HG03457 (cell line): ENCODE results near the gene SUSD4.

Source experiments
- ATAC-seq: cut with Tn5 transposase; IDR thresholded peaks from one replicate; pipeline ENCODE4 v1.9.1; 2021; ENCODE audit warnings: moderate number of reproducible peaks; ENCODE audit not compliant: unreplicated experiment

Gene SUSD4

DNA sequence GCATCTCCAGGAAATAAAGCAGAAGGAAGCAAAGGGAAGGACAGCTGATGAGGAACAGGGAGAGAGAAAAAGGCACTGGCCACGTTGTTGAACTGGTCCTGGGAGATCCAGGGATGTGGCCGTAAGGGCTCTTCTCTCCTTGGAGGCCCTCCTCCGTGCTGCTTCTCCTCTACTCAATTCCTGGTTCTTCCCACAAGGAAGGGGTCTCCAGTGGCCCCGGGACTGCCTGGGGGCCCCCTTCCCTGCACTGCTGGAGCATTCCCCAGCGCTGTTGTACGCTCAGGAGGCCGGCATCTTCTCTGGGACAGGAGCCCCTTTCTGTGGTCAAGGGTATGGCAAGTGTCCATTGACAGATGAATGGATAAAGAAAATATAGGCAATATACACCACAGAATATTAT, 132.4 kb downstream of the SUSD4 start:
- ATAC-seq: no peak

DNA sequence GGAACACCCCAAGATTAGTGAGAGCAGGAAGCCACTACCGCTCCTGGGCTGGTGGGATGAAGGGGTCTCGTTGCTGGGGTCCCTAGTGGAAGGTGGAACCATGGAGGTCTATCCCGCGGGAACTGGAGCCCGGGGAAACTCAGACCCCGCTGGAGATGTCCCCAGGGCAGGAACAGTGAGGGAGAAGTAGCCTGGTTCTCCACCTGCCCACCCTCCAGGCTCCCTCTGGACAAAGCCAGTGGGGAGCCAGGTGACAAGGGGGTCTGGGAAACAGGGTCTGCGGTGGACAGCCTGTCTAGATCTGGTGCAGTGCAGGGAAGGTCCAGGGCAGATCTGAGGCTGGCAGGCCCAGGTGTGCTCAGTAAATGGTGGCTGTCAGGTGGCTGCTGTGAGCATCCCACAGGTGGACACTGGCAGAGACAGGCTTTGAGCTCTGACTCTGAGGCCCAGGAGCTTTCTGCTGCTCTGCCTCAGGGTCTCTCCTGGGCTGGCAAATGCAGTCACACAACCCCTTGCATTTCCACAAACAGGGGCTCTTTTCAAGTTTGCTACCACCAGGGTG, 132.9 kb downstream of the SUSD4 start:
- no peak for ATAC-seq

DNA sequence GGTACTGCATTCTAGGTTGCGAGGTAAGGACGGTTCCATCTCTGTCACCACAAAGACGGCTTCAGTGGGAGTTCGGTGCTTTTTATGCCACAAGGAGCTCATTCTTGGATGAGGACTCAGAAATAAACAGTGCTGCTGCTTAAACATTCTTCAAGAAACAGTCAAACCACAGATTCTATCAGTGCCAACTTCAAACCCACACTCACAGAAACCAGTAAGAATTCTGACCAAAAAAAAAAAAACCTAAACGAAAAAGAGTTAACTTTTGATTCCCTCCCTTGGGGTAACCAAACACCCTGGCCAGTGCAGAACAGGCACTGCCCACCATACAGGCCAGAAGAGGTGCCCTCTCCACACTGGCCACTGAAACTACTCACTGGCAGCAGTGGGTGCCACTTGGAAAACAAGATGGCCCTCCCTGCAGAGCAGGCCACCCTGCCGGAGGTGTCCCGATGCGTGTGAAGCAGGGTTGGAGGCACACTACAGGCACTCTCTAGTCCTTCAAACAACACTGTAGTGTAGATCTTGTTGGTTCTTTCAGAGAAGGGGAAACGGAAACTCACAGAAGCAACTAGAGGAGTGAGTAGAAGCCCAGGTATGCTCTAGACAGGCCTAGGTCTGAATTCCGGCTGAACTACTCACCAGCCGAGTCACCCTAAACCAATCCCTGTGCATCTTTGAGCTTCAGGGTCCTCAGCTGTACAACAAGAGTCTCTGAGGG, 133.7 kb downstream of the SUSD4 start:
- no peak for ATAC-seq

DNA sequence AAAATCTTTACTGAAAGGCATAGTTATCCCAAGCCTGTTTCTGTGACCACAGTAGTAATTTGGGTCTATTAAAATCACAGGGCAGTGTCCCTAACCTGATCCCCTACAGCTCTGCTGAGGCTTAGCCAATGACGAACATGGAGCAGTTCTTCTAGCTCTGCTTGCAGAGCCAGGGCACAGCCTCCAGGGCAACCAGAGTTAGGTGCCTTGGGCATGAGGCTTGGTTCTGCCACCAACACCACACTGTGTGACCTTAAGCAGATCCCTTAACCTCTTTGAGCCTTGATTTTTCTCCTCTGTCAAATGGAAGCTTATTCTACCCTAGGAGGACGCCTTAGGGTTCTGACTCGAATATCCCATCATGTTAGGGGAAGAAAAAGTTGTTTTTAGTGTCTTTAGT, 134.2 kb downstream of the SUSD4 start:
- no peak for ATAC-seq

DNA sequence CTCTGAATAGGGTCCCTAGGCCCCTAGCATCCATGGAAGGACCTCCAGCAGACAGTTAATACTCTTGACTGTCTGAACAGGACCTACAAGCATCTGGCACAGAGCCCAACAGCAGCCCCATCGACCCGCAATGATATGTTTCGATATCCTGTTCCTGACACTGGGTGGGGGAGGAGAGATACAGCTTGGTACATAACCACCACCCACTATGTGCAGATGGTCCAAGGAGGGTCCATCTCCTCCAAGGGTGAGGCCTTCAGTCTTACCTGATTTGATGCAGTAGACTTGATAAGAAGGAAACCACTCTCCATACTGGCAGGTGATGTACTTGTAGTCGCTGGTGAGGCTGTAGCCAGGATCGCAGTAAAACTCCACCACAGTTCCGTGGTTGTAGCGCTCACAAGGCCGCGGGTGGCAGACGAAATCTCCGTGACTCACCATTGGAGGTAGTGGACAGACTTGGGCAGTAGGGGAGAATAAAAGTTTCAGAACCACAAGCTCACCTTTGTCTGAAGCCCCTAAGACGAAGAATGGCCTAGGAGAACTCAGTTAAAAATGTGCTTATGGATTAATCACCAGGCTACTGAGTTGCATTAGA, 134.9 kb downstream of the SUSD4 start:
- ATAC-seq: no peak

DNA sequence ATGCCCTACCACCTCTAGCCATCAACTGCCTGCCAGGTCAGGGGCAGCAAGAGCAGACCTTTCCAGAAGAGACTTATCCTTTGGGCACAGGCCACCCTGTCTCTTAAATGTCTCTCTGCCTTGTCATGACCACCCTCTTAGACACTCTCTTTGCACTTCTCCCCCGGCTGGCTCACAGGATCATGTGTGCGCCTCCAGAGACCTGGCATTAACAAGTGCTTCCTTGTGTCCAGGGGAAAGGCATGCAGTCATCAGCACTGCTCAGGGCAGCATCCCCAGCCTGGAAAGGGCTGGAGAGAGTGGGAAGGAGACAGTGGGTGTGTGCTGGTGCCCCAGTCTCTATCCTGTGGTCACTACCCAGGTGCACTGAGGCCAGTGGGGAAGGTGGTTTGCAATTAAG, 135.8 kb downstream of the SUSD4 start:
- no peak for ATAC-seq

DNA sequence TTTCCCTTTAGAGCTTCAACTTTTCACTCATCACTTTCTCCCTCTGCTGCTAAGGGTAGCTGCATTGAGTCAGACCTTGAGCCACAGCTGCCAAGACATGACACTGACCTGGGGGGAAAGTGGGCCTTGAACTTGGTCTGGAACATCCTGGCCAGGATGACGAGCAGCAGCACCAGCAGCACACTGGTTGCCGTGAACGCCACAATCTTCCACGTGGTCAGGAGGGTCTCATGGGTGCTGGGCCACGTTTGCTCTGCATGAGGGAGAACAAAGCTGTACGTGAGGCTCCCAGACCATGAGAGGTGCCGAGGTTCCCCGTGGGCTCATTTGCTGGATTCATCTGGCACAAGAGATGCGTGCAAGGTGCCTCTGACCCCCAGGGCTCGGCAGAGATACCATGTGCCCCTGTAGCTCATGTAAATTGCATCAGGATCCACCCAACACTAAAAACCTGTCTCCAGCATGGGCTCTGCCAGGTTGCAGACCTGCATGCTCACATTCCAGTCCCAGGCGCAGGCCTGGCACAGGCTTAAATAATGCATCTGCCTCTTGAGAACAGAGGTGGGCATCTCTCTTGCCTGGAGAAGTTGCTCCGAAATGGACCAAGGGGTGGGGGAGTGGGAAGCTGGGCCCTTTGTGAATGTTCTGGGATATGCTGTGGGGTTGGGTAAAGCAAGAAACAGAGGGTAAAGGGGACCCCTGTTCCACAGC, 136.3 kb downstream of the SUSD4 start:
- no peak for ATAC-seq

DNA sequence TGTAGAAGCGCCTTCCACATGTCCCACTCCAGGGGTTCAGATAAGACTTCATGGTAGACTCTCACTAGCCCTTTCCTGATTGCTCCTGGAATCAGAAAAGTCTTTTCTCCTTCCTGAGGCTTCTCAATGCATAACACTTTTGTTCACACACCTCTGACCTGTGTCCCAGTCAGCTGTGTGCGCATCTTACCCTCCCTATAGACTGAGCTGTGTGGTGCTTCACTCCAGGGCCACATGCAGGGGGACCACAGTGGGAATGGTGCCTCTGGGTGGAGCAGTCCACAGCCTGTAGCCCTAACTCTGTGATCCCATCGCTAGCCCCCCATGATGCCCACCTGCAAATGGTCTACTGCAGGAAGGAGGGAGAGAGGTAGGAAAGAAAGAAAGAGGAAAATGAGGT, 136.9 kb downstream of the SUSD4 start:
- no peak for ATAC-seq

DNA sequence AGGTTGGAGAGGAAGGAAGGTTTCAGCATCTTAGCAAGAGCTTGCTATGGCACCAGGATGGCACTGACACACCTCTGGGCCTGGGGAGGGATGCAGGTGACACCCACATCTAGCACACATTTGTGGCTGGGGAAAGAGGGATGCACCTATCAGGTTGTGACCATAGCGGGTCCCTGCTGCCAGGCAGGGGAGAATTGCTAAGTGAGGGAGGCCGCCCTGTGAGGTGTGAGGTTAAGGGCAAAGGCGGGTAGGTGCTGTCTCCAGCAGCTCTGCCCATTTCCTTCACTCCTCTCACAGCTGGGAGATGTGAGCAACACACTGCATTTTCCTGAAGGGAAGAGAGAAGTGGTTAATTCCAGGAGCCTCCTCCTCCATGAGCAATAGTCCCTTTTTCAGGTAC, 137.7 kb downstream of the SUSD4 start:
- ATAC-seq: no peak

DNA sequence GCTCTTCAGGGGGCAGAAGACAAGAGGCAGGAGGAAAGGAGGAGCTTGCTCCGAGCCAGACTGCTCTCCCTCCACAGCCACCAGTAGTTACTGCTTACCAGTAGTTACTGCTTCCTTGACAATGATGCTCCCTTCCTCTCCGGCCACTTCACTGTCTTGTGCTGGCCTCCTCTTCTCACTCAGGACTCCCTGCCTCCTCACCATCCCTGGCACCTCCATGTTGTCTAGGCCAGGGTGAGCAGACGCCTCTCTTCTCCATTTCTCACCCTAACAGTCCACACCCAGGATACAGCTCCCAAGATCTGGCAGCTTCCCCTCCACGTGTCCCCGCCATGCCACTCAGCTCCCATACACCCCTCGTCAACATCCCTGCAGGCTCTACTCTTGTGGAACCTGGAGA, 138.5 kb downstream of the SUSD4 start:
- no peak for ATAC-seq

DNA sequence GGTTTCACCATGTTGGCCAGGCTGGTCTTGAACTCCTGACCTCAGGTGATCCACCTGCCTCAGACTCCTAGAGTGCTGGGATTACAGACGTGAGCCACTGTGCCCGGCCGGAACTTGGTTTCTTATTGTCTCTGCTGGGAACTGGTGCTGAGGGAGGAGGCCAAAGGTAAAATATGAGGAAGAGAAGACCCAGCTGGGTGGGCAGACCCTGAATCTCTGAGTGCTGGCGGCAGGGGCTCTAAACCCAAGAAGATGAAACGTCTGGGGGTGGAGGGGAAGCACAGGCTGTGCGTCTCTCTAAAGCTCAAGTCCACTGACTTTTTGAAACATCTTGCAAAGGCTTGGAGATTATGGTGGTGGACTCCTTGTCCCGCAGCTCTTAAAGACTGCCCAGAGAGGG, 138.9 kb downstream of the SUSD4 start:
- no peak for ATAC-seq

DNA sequence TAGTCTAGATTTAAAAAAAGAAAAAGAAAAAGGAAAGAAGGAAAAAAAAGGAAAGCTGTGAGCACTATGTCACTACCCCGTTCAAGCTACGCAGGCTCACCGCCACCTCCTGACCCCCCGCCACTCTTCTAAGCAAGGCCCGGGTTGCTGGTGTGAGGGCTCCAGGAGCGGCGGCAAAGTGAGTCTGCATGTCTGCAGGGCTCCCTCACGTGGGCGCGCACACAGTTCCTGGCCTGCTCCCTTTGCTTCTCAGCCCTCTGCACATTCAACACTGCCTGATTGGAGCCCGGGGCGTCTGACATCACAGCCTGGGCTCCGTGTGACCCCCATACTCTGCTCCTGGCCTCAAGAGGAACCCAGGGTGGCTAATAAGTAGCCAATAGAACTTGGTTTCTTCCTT, 139.5 kb downstream of the SUSD4 start:
- ATAC-seq: no peak

DNA sequence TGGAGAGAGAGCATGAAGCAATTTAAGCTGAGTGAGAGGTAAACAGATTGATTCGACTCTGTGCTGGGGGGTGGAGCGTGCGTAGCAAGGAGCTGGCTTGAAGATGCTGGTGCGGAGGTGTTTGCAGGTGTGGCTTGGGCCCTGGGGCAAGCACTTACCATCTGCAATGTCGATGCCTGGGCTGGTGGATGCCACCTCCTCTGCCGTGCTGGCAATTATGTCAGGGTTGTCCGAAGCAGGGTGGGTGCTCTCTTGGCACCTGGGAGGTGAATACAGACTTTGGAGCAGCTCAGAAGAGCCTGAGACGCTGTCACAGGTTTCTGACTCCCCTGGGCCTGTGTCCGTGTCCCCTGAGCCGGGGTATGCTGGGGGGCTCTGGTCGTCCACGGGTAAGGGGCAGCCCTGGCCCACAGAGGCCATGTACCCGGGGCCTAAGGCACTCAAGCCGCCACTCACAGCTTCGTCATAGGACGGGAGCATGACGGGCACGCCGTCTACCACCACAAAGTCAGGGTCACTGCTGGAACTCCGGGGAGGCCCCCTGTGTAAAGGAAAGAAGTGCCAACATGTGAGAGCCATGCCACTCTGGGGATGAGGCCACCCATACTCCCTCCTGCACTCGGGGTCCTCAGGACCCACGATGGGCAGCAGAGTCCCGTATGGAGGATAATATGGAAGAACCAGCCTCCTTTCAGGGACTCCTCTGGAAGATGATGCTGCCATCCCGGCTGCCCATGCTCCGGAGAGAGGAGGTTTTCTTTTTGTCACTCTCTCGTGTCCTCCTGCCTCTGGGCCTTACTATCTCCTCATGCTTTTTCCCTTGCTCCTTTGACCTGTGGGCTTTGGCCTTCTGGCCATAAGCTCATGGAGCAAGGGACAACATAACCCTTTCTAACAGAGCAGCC, 140.6 kb downstream of the SUSD4 start:
- no peak for ATAC-seq

DNA sequence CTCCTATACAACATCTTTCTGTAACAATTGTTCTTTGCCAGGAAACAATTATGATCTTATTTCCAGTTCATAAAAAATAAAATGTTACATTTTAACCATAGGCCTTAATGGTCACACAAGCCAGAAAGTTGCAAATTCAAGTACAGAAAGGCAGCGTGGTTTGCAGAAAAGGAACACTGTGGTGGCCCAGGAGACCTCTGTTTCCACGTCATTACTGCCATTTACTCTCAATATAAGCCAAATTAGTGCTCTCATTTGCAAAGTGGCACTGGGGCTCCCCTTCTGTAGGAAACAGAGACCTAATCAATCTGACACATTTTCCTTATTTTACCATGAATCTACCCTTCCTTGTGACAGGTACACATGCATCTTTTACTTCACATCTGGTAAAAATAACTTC, 141.6 kb downstream of the SUSD4 start:
- no peak for ATAC-seq

DNA sequence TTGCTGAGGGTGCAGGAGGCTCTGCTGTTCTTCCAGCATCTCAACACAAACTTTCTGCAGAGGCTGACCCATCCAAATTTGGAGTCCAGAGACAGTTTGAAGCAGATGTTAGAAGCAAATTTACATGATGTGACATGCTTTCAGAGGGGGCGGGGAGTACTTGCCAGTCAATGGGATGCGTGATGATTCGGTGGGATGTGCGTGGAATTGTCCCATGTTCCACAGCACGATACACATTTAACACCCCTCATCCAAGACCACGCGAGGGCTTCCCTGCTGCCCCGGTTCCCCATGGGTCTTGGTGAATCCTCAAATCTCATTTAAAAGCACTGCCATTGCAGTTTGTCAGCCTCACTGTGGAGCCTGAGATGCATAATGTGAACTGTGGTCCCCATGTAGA, 142.3 kb downstream of the SUSD4 start:
- no peak for ATAC-seq

DNA sequence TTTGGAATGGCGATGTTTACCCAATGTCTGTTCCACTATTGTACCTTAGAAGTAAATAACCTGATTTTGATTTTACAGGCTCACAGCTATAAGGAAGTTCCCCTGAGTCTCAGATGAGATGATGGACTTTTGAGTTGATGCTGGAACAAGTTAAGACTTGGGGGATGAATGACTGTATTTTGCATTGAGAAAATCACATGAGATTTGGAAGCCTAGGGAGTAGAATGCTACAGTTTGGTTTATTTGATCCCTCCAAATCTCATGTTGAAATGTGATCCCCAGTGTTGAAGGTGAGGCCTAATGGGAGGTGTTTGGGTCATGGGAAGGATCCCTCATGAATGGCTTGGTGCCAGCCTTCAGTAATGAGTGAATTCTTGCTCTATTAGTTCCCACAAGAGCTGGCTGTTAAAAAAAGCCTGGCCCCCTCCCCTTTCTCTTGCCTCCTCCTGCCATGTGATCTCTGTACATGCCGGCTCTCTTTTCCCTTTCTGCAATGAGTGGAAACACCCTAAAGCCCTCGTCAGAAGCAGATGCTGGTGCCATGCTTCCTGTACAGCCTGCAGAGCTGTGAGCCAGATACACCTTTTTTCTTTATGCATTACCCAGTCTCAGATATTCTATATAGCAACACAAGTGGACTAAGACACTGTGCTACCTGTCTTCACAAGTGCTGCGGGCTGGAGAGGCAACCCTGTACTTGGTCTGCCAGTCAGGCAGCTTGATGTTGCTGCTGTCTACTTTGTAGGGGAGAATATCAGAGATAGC, 143.9 kb downstream of the SUSD4 start:
- no peak for ATAC-seq

DNA sequence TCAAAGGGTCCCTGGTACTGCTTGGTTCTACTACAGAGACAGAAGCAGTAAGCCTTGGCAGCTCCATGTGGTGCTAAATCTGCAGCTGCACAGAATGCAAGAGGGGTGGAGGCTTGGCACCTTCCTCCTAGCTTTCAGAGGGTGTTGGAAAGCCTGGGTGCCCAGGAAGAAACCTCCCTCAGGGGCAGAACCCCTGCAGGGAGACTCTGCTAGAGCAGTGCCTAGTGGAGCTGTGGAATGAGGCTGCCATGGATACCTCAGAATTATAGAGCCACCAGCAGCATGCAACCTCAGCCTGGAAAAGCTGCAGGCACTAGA, 144.7 kb downstream of the SUSD4 start:
- ATAC-seq: no peak

DNA sequence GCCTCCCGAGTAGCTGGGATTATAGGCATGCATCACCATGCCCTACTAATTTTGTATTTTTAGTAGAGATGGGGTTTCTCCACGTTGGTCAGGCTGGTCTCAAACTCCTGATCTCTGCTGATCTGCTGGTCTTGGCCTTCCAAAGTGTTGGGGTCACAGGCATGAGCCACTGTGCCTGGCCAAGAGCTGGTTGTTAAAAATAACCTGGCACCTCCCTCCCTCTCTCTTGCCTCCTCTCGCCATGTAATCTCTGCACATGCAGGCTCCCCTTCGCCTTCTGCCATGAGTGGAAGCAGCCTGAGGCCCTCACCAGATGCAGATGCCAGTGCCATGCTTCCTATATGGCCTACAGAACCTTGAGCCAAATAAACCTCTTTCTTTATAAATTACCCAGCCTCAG, 146.2 kb downstream of the SUSD4 start:
- ATAC-seq: no peak

DNA sequence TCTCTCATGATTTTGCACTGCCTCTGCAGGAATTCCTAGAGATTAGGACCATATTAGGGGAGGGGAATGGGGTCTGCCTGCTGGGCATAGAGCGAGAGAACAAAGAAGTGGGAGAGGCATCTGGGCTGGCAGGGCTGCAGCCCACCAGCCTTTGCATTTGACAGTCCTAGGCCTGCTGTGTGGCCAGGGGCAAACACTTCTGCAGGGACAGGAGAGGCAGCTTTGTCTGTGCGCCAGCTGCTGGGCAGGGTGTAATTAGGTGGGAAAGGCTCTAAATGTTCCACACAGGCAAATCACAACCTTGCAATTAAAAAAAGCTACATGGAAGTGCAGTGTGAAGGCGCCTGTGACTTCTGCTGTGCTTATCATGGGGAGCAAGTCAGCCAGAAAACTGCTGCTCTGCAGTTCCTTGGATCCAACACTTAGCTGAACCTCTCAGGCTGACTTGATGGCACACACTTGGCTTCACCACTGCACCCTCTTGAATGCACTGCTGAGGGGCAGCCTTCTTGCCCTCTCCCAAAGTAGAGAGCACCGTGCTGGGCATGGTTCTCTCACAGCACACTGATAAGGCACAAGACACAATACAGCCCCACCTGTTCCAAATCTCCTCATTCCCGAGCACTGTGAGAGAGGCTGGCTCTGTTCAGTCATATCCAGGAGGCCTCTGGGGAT, 147.3 kb downstream of the SUSD4 start:
- no peak for ATAC-seq

DNA sequence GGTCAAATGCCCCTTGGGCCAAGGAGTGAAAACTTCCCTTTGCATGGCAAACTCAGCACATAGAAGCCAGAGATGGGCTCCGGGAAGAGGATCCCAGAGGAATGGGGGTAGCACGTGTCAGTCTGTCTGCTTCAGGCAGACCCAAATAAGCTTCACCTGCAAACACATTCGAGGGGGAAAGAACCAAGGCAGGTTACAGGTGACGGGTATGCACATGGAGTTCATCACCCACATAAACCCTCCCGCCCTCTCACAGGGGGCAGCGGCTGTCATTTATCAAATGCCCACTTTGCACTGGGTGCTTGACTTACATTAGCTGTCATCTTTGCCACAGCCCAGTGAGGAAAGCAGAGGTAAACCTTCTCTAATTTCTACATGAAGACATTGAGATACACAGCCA, 147.9 kb downstream of the SUSD4 start:
- ATAC-seq: no peak
